K562 (cell line): ENCODE data around the gene THEM5. TPM values are rescaled to one million over a fixed set of nuclear protein-coding genes. Genes with fewer than 3 reads are reported as not detected.

Experiments used
- ADNP ChIP-seq: fragments of 200-800 bp; sonication (Bioruptor generic); IDR thresholded peaks from 2 replicates; pipeline ENCODE4 v1.6.1; 2016; ENCODE audit warnings: missing genetic modification characterization, missing compliant biosample characterization
- ARID1B ChIP-seq: fragments of 450-650 bp; IDR thresholded peaks from 2 replicates; pipeline ENCODE4 v1.6.1; 2016; ENCODE audit warnings: antibody characterized with exemption, mild to moderate bottlenecking, inconsistent platforms
- CC2D1A ChIP-seq: fragments of 450-650 bp; IDR thresholded peaks from 2 replicates; pipeline ENCODE4 v1.6.1; 2017; ENCODE audit warnings: mild to moderate bottlenecking
- CEBPB ChIP-seq: fragments of 450-650 bp; IDR thresholded peaks from 2 replicates; pipeline ENCODE4 v1.6.1; 2016; ENCODE audit warnings: missing genetic modification characterization, missing compliant biosample characterization
- CHD2 ChIP-seq: IDR thresholded peaks from 2 replicates; pipeline ENCODE4 v1.6.1; 2011; ENCODE audit warnings: low read depth, low read length
- DPF2 ChIP-seq: fragments of 450-650 bp; IDR thresholded peaks from 2 replicates; pipeline ENCODE4 v1.6.1; 2016
- ELF4 ChIP-seq: fragments of 450-650 bp; formaldehyde crosslinking; IDR thresholded peaks from 2 replicates; pipeline ENCODE4 v1.4.0; 2022; ENCODE audit warnings: missing genetic modification characterization
- HNRNPLL ChIP-seq: fragments of 200-400 bp; formaldehyde crosslinking; IDR thresholded peaks from 2 replicates; pipeline ENCODE4 v1.6.1; 2017; ENCODE audit warnings: low read length, low read depth, mild to moderate bottlenecking; ENCODE audit not compliant: poor library complexity, severe bottlenecking
- HOXB6 ChIP-seq: fragments of 250-450 bp; sonication (Bioruptor Pico); IDR thresholded peaks from 2 replicates; pipeline ENCODE4 v1.5.1; 2022; ENCODE audit warnings: mild to moderate bottlenecking, borderline replicate concordance
- NR1H2 ChIP-seq: sonication (generic); formaldehyde crosslinking; IDR thresholded peaks from 2 replicates; pipeline ENCODE4 v1.4.0; 2020; ENCODE audit warnings: mild to moderate bottlenecking, missing genetic modification reagents
- NUFIP1 ChIP-seq: fragments of 450-650 bp; IDR thresholded peaks from 2 replicates; pipeline ENCODE4 v1.6.1; 2018; ENCODE audit not compliant: partially characterized antibody
- RFX5 ChIP-seq: IDR thresholded peaks from 2 replicates; pipeline ENCODE4 v1.6.1; 2011; ENCODE audit warnings: low read depth, mild to moderate bottlenecking, improper control_type of control experiment, low read length
- SLC30A9 ChIP-seq: fragments of 250-450 bp; sonication (Bioruptor Pico); IDR thresholded peaks from 2 replicates; pipeline ENCODE4 v1.8.0; 2022; ENCODE audit warnings: mild to moderate bottlenecking, moderate library complexity
- SREBF2 ChIP-seq: sonication (generic); formaldehyde crosslinking; IDR thresholded peaks from 2 replicates; pipeline ENCODE4 v1.4.0; 2020; ENCODE audit warnings: mild to moderate bottlenecking, missing genetic modification reagents
- SUPT5H ChIP-seq: fragments of 450-650 bp; IDR thresholded peaks from 2 replicates; pipeline ENCODE4 v1.6.1; 2016
- TAF15 ChIP-seq: fragments of 200-400 bp; formaldehyde crosslinking; IDR thresholded peaks from 2 replicates; pipeline ENCODE4 v1.6.1; 2017; ENCODE audit warnings: mild to moderate bottlenecking, low read depth, low read length, moderate library complexity
- TCFL5 ChIP-seq: fragments of 250-450 bp; sonication (Bioruptor Pico); conservative IDR thresholded peaks from 2 replicates; pipeline ENCODE4 v1.6.1; 2021; ENCODE audit warnings: mild to moderate bottlenecking, moderate library complexity, matching md5 sums
- UBTF ChIP-seq, 2 experiments: IDR thresholded peaks; 2 replicates each; pipeline ENCODE4 v1.6.1; 2012; ENCODE audit warnings: improper control_type of control experiment in 2 of 2, low read depth in 2 of 2, low read length in 2 of 2, borderline replicate concordance in 1 of 2
- ZKSCAN3 ChIP-seq: fragments of 250-450 bp; sonication (Bioruptor Pico); IDR thresholded peaks from 2 replicates; pipeline ENCODE4 v1.4.0; 2020
- ZNF146 ChIP-seq: IDR thresholded peaks from one replicate; pipeline ENCODE4 v1.6.1; 2018; ENCODE audit warnings: missing compliant biosample characterization; ENCODE audit not compliant: unreplicated experiment
- ZNF592 ChIP-seq: fragments of 450-650 bp; IDR thresholded peaks from 2 replicates; pipeline ENCODE4 v1.6.1; 2017; ENCODE audit warnings: antibody characterized with exemption, mild to moderate bottlenecking
- ZSCAN32 ChIP-seq: fragments of 450-650 bp; formaldehyde crosslinking; IDR thresholded peaks from 2 replicates; pipeline ENCODE4 v1.4.0; 2020; ENCODE audit warnings: mild to moderate bottlenecking, moderate library complexity
- polyA plus RNA-seq, 8 experiments: library from polyadenylated mRNA; depleted of rRNA in 4 of 8; stranded (reverse) in 5 of 8; unstranded in 3 of 8; fragments of >200 nt; fragmentation: Nextera tagmentation in 2 of 8; fragmentation: Illumina TruSeq in 1 of 8; extraction: Ambion mirVana in 2 of 8; extraction: Trizol in 1 of 8; gene quantifications; 2 replicates each; pipeline versions ENCODE4 v1.2.1 to v1.2.3, GENCODE V29; 2011 to 2014; ENCODE audit warnings: inconsistent platforms in 1 of 8, missing spikeins in 1 of 8
- total RNA-seq, 7 experiments: library from RNA; depleted of rRNA in 6 of 7; stranded (reverse); fragments of >200 nt in 6 of 7; fragmentation: Illumina TruSeq in 2 of 7; extraction: Trizol in 2 of 7; gene quantifications; 2 replicates each; pipeline versions ENCODE4 v1.2.1 to v1.2.3, GENCODE V29; 2011 to 2021; ENCODE audit warnings: low replicate concordance in 1 of 7

Gene THEM5
- total and polyA plus RNA-seq, 9 of the 15 experiments (the other 6 are each of a cell fraction or from before 2014, with no cell fraction given) = not detected

- TF ChIP-seq UBTF (IDR thresholded peaks at IDR 0.05; ENCODE audit: borderline replicate concordance in 1 of 2, low read depth in 2 of 2, low read length in 2 of 2) (no peak), DPF2 (no peak), SUPT5H (no peak), ZKSCAN3 (CRISPR knock-in tag) (no peak), ZSCAN32 (CRISPR knock-in tag) (no peak), CC2D1A (no peak), HOXB6 (CRISPR knock-in tag) (no peak), RFX5 (no peak), TAF15 (no peak), SLC30A9 (CRISPR knock-in tag) (no peak), ADNP (tag) (0 out of 2 replicates have a peak, but pooled peaks have one; percentile 41), NR1H2 (CRISPR knock-in tag) (no peak), NUFIP1 (no peak), HNRNPLL (no peak), ZNF146 (CRISPR knock-in tag) (peak; percentile 8), CHD2 (0 out of 2 replicates have a peak, but pooled peaks have one; percentile 30), SREBF2 (CRISPR knock-in tag) (no peak), ARID1B (0 out of 2 replicates have a peak, but pooled peaks have one; percentile 9), ZNF592 (no peak), TCFL5 (no peak), CEBPB (tag) (peak; percentile 72), ELF4 (no peak)
These were observed 14.4 kb upstream of the THEM5 start (continued) for GRCh38 chr1:151867765-151868411.
